Pons (tissue), 1 donor: ENCODE measurements around the gene HDAC5.
A peak's percentile ranks its signal among the peaks of the same experiment; 100 is the strongest.
"Not testable (repeated sequence)": the region's sequence is repeated elsewhere in the genome, so short reads cannot be mapped to it uniquely, and the experiment has no call there.

Experiments
- DNase-seq: peaks from one replicate; pipeline ENCODE4 v3.0.0-alpha.2; 2016; ENCODE audit warnings: low spot score

The HDAC5 gene

DNA sequence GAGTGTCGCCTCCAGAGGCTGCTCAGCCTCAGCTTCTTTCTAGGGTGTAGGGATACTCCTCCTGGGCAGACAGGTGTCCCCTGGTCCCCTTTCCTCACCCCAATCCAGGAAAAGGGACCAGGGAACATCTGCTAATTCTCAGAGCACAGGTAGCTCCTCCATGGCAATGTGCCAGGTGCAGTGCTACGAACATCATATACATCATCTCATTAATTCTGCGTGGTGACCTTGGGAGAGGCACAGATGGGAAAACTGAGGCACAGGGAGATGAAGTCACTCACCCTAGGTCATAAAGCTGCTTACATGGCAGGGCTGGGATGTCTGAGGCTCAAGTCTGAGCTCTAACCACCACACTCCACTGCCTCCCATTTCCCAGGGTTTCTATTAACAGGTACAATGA lies 11.7 kb downstream of the HDAC5 start:
- DNase-seq, result no peak

DNA sequence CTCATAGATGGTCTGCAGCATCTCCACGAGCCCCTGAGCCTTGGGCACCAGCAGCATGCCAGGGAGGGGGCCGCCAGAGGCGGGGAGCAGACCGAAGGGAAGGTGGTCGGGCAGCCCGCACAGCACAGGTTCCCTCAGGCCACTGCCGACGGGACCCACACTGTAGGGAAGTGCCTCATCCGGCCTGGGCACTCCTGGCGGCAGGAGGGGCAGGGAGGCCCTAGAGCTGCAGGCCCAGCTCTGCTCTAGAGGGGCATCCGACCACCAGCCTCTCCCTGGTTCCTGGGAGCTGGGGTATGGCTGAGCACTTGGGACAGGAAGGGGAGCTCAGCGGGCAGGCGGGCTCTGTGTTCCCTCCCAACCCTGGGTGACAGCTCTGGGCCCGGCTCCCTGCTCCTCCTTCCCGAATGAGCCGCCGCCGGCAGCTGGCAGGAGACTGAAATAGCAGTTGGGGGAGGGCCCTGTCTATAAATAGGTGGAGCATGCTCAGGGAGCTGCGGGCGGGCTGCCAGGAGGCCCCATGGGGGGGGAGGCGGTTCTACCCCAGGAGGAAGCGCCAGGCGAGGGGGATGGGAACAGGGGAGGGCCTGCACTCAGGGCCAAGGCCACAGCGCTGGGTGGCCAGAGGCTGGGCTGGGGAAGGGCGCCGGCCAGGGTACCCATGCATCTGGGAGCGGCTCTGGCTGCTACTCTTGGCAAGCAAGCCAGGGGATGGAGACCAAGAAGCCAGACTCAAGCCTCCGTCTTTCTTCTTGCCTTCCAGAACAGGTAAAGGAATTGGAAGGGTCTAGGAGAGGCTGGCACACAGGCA lies 12.4 kb downstream of the HDAC5 start:
- peak; percentile 95 for DNase-seq

DNA sequence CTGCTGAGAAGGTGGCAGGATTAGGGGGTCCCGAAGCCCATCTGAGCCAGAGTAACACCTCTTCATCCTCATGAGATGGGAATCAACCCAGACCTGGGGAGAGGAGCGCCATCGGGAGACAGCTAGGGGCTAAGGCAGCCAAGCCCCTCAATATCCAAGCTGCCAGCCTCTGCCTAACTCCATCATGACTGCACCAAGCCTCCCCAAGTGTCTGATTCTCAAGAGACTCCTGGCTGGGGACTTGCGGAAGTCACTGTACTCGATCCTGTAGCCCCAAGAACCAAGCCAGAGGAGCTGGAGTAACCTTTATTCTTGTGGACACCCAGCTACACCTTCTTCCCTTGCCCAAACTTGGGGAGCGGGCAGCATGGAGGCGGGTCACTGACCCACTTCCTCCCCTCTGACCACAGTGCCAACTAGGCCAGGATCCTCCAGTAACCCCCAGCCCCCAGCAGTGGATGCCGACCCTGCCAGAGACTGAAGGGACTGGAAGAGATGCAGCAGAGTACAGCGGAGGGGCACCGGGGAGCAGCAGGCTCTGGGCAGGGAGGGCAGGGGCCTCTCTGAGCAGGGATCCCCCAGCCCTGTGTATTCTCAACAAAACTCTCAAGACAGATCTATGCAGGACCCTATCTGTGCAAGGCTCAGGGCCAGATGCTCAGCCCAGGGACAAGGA lies 13.3 kb downstream of the HDAC5 start:
- DNase-seq, result no peak

DNA sequence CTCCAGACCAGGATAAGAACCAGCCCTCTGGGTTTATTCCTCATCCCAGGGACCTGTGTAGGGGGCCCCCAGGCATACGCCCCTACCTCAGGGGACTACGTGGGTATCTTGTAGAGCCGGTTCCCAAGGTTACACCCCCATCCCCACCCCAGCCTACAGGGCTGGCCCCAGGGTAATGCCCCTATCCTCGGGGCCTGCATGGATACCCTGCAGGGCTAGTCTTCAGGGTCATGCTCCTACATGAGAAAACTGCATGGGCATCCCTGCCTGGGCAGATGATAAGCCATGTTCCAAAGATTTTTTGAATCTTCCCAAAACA lies 14.2 kb downstream of the HDAC5 start:
- no peak for DNase-seq

DNA sequence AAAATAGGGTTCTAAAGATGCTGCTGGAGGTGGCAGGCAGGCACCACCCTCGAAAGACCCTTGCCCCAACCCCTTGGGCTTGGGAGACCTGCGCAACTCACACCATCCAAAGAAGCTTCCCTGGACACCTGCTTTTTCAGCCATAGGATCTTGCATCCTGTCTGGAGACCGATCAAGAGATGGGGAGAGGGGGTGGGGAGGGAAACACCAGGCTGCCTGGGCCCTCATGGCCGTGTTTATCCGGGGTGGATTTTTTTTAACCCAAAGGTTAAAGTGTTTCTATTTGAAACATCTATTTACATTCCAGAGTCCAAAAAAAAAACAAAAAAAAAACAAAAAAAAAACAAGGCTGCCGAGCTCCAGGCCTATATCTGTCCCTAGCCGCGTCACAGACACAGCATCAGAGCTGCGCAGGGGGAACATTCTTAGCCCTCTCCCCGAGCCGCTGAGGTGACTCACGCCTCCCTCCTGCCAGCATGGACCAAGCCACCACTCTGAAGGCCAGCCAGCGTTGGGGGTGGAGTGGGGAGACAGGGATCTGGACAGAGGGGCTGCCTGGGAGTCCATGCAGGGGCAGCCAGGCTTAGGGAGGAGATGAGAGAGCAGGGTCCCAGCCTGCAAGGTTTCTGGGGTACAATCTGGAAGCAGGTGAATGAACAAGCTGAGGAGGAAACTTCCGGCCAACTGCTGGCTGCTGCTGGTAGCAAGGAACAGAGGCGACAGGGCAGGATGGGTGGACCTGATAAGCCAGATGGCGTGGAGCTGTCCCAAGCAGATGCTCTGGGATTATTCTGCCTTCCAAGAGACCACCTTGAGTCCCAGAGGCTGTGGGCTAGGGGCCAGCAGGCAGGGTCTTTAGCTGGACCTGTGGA lies 14.8 kb downstream of the HDAC5 start:
- no peak for DNase-seq

DNA sequence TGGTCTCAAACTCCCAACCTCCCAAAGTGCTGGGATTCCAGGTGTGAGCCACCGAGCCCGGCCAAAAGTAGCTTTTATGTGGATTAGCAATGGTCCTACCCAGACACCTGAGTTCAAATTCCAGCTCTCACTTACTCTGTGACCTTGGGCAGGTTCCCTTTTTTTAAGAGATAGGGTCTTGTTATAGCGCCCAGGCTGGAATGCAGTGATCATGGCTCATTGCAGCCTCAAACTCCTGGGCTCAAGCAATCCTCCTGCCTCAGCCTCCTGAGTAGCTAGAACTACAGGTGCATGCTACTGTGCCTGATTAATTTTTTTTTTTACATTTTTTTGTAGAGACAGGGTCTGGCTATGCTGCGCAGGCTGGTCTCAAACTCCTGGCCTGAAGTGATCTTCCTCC lies 16.6 kb downstream of the HDAC5 start:
- no peak for DNase-seq

DNA sequence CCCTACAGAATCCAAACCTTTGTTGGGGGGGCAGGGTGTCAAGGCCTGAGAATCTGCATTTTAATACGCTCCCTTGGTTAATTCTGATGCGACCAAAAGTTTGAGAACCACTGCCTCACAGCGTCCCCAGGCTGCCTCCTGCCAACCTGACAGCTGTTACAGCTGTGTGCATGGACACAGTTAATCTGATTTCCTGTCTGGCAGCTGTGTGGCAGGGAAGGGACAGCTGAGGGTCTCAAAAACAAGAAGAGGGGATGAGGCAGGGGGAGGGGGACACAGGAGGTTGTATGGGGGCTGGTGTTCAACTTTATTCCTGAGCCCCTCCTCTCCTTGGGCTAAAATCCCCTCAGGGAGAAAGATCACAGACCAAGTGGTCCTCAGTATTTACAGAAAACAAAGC lies 17.5 kb downstream of the HDAC5 start:
- DNase-seq, result no peak

DNA sequence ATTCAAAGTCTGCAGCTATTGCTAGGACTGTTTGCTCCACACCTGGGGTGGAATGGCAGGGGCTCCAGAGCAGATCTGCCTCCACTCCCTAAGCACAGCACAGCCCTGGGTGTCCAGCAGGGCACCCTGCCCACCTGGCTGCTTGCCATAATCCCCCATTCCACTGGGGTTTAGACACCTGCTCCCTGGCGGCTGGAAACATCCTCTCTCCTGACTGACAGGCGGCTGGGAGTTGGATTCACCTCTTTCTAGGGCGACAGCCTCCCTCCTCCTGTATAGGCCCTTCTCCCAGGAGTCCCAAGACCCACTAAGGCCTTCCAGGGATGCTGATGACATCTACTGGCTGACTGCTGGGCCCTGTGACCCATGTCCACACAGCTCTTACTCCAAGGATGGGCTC lies 18.0 kb downstream of the HDAC5 start:
- DNase-seq, result no peak

DNA sequence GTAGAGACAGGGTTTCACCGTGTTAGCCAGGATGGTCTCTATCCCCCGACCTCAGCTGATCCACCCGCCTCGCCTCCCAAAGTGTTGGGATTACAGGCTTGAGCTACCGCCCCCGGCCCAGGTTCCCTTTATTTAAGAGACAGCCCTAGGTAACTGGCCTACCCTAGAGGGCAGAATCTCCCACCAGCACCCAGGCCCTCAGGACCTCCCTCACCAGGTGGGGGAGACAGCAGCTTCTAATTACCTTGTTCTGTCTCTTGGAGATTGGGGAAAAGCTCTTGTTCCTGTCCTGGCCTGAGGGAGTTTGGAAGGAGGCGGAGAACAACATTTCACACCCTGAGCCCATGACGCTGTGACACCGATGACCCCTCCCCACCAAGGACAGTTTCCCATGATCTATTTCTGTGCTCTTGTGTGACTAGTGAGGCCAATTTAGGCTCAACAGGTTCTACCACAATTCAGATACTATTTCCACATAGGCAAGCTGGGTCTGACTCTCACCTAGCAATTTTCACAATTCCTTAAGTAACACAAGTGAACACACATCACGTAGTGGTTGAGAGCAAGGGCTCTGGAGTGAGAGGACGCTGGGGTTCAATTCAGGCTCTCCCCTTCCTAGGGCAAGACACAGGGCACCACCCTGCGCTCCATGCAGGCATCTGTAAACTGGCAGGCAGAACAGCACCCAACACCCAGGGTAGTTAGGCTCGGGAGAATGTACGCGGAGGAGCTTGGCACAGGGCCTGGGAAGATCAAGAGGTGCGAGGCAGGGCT lies 20.4 kb downstream of the HDAC5 start:
- no peak for DNase-seq

DNA sequence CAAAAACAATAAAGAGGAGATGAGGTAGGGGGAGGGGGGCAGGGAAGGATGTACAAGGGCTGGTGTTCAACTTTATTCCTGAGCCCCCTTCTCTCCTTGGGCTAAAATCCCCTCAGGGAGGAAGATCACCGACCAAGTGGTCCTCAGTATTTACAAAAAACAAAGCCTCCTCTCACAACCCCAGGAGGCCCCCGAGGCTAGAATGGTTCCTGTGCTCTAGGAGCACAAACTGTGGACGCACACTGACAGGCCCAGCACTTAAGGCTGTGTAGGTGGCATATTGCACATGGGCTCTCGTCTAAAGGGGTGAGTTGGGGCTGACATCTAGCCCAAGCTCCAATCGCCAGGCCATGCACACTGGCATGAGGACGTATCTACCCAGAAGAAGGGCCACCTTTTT lies 21.6 kb downstream of the HDAC5 start:
- DNase-seq, result not testable (repeated sequence)

DNA sequence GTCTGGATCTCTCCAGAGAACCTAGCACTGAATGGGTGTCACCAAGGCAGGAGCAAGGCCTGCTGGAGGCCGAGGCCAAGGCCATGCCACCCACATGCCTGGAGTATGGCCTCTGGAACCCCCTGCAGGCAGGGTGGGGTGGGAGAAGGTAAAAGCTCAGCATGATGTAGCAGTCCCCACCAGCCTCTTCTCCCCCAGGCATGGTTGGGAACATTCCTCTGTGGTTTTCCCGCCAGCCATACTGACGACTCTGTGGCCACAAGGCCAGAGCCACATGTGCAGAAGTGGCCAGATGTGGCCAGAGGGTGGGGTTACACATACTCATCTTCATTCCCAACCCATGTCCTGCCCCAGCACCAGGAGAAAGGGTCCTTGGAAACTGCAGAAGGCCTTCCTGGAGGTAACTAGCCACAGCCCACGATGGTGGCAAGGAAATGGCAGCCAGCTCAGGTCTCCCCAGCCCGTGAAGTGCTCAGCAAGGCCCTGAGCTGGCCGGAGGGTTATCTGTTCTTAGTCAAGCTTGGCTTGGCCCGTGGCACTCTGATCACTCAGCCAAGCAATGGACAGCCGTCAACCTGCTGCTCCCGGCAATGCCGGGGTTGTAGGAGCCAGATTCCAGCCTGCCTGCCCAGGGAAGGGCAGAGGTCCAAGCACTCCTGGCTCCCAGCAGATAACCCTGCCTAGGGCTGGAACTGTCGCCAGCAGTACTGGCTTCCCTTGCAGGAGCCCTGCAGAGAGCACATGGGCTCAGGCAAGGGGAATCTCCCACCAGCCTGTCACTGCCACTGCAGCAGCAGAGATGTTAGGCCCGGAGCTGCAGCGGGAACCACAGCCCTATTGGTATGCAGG lies 26.1 kb downstream of the HDAC5 start:
- peak; percentile 26 for DNase-seq

DNA sequence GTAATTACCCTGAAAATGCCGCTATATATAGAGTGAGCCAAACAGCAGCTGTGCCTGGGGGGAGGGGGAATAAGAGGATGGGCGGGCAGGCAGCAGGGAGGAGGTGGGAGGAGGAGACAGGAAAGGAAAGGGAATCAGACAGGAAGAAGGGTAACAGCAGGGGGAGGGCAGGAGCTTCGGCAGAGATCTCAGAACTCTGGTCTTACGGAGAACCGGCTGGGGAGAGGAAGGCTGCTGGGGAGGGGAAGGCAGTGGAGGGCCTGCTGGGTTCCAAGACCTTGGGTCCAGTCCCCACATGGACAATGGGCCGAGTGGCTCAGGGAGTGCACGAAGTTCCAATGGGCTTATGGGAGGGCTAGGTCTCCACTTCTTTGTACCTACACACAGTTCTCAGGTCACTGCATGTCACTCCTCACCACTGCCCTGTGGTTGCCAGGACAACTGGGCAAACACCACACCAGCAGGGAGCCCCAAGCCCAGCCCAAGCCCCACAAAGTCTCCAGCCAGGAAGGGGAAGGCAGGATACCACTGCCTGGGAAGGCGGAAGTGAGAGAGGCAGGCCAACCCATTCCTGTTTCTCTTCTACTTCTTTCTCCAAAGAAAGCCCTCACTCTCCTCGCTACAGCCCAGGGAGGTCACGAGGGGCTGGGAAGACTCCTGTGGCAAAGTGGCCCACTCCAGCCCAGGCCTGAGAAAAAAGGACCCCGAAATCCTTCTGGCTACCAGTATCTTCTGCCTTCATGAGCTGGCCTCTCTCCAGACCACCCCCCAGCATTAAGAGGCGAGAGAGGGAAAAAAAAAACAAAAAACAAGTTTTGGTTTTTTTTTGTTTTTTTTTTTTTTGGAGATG lies 27.6 kb downstream of the HDAC5 start:
- DNase-seq, result peak; percentile 69

DNA sequence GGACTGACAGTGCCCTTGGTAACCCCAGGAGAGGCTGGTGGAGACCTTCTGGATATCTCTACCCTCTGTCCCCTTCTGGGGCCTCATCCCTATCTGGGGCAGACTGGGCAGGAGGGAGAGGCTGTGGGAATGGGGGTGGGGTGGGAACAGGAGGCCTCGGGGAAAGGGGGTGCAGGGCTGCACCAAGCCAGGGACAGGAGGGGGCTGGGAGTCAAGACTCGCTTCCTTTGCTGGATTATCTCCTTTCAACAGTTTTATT lies 28.1 kb downstream of the HDAC5 start:
- no peak for DNase-seq

DNA sequence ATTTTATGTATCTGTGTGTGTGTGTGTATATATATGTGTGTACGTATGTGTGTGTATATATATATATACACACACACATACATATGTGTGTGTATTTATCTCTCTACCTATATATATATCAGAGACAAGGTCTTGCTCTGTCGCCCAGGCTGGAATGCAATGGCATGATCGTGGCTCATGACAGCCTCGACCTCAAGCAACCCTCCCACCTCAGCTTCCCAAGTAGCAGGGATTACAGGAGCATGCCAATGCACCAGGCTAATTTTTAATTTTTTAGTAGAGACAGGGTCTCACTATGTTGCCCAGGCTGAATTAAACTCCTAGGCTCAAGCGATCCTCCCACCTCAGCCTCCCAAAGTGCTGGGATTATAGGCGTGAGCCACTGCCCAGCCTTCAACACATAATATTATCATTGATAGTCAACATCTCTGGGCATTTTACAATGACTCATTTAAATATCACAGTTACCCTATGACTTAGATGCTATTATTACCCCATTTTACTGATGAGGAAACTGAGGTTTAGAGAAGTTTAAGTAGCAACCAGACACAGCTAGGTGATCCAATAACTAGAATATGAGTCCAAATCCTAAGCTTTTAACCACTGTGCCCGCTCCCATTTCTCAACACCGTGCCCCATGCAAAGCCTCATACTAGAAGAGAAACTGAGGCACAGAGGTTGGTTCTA lies 28.6 kb downstream of the HDAC5 start:
- DNase-seq, result no peak

DNA sequence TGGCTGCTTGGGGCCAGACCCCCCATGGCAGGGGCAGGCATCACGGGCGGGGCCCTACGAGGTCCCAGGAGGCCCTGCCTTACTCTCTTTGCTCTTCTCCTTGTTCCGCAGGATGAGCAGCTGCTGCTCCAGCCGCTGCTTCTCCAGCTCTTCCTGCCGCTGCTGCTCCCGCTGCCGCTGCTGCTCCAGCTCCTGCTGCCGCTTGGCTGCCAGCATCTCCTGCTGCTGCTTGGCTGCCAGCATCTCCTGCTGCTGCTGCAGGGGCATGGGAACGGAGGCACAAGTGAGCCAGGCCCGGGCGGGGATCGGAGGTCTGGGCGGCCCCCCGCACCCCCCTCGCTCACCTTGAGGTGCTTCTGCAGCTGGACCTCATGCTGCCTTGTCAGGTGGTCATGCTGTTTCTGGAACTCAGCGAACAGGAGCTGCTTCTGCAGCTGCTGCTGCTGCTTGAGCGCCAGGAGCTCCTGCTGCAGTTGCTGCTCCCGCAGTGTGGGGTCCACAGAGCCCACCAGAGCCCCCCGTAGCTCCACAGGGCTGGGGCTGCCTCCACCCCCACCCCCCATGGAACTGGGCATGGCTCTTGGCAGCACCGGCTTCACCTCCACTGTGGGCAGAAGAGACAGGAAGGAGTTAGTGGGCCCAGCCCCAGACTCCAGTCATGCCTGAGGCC lies 30.1 kb downstream of the HDAC5 start:
- no peak for DNase-seq

DNA sequence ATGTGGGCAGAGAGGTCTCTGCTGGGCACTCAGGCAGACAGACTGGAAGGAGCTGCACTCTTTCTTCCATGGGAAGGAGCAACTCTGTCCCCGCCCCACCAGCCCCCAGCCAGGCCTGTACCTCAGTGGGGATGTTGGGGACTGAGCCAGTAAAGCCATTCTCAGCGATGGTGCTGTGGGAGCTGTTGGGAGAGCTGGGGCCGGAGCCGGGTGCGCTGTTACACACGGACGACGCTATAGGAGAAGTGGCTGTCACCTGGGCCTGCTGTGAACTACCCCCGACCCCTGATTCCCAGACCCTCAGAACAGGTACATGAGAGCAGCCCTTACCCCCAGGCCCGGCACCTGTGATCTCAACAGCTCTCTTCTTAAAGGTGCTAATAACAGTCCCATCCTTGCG lies 31.4 kb downstream of the HDAC5 start:
- no peak for DNase-seq

DNA sequence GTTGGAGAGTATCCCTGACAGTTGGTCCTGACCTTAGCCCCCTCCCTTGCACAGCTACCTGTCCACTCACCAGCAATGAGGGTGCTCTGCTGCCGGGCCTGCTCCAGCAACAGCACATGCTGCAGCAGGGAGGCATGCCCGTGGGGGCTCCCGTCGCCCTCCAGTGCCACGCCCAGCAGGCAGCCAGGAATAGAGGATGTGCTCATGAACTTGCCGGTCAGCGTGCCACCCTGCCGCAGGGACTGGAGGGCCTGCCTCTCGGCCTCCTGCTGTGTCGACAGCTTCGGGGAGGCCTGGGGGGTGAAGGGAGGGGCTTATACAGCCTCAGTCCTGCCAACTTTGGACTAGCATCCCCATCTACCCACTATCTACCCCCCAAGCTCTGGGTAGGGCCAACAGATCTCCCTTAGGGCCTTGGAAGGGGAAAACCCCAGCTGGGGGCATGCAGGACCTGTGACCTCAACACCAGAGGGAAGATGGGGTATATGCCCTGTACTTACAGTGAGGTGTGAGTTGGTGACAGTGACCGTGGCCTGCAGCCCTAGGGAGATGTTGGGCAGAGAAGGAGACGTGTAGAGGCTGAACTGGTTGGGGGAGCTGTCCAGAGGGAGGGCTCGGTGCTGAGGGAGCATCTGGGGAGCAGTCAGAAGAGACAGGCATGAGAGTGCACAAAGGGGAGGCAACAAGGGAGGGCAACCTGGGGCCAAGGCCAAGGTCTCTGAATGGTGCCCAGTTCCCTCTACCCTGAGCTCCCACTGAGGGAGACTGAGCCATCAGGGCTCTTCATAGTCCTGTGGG lies 32.0 kb downstream of the HDAC5 start:
- no peak for DNase-seq

DNA sequence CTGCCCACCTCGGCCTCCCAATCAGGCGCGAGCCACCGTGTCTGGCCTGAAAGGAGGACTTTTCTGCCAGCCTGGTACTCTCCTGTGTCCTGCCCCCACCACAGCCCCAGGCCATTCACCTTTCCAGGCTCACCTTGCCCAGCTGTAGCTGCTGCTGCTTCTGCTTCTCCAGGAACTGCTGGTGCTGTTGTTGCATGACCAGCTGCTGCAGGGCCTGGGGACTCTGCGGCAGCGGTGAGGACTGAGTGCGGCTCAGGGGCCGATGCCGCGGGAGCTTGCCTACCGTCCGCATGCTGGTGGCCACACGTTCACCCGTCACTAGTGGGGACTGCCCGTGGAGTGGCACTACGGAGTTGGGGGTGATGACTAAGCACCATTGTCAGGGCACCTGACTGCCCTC lies 35.2 kb downstream of the HDAC5 start:
- DNase-seq, result no peak

DNA sequence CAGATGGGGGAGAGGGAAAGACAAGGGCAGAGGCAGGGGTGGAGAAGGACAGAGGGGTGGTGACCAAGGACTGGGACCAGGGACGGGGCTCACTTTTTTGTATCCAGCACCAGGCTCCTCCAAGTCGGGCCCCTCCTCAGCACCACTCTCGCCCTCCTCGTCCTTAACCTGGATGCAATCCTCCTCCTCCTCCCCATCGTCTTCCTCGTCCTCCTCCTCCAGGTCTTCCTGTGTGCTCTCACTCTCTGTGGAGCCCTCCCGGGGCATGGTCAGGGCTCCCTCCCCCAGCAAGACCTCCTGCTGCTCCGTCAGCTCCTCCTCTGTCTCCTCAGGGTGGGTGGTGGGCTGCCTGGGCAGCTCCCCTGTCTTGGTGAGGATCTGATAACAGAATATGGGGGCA lies 36.1 kb downstream of the HDAC5 start:
- no peak for DNase-seq
